Measurements from ENCODE around the gene KIAA0040. TPM values are rescaled to one million over a fixed set of nuclear protein-coding genes. Genes with fewer than 3 reads are reported as not detected.

KIAA0040 gene
- total and polyA plus RNA-seq, 10 of the 15 experiments (the other 5 are each of a cell fraction or from before 2014, with no cell fraction given), result 7.6 to 47.7 (median 23.5) TPM

- no peak for TF ChIP-seq WRNIP1 (IDR thresholded peaks at IDR 0.05; ENCODE audit: borderline replicate concordance, low read depth, low read length)
- TF ChIP-seq IKZF1 (conservative IDR thresholded peaks at IDR 0.05), result no peak
- TF ChIP-seq NFYB (IDR thresholded peaks at IDR 0.05; ENCODE audit: insufficient read depth, low read depth, low read length), result no peak
- no peak for TF ChIP-seq ATF3 (IDR thresholded peaks at IDR 0.05; ENCODE audit: borderline replicate concordance, extremely low read depth, low read depth, low read length)
Observed at GRCh38 chr1:175173531-175173930, 19.0 kb downstream of the KIAA0040 start (continued).

DNA sequence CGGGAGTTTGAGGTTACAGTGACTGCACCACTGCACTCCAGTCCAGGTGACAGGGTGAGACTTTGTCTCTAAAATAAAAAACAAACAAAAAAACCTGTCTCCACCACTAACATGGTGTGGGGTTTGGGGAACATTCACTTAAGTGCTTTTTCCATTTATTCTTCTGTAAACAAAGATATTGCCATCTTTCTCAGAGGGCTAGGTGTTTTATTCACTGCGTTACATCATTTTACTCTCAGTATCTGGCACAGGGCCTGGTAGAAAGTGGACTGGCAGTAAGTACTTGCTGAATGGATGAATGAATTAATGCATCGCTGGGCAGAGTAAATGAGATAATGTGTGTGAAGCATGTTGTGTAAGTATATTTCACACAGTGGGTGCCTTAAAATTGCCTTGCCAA lies 20.1 kb downstream of the KIAA0040 start:
- 79% methylated on average over 3 of the region's 3 CpGs for WGBS (ENCODE audit: insufficient coverage, insufficient replicate concordance, low lambda C conversion rate, missing lambda C conversion rate)
- RAD21 ChIA-PET (ENCODE audit: unreplicated experiment), result interaction anchor here (2.0 kb wide), 1 partner anchor 17 kb away, joined by 6 read pairs; no protein-coding TSS in a partner anchor
- BruUV-seq (replicated peaks), result no TSS peak
- Histone ChIP-seq H3K27me3 (replicated peaks in 1 of 2; ENCODE audit: control insufficient read depth in 2 of 2, insufficient read depth in 2 of 2, low read length in 1 of 2) (no peaks in the 10 kb centered on the region), H3K27ac (ENCODE audit: control insufficient read depth, insufficient read depth) (no peak overlapping the region), H3K4me2 (ENCODE audit: control insufficient read depth, insufficient read depth) (no peak overlapping the region), H3K36me3 (ENCODE audit: control insufficient read depth in 2 of 2, insufficient read depth in 2 of 2, low read length in 1 of 2) (peaks cover 1 to 12% of the 10 kb centered on the region in 2 experiments), H3K79me2 (ENCODE audit: control insufficient read depth, insufficient read depth, low read length) (no peaks in the 10 kb centered on the region), H3K4me3 (no peak overlapping the region), H3K4me1 (ENCODE audit: control insufficient read depth, insufficient read depth, low read length) (peaks cover 8% of the 10 kb centered on the region; the same call in 1 of the 2 replicates), H3K9ac (ENCODE audit: control insufficient read depth, insufficient read depth, low read length) (no peak overlapping the region), H3K9me3 (replicated peaks; ENCODE audit: control insufficient read depth, insufficient read depth, low read length) (no peaks in the 10 kb centered on the region; the same call in 2 of the 3 replicates), H4K20me1 (ENCODE audit: control insufficient read depth, insufficient read depth) (no peaks in the 10 kb centered on the region), H2AFZ (ENCODE audit: control insufficient read depth, low read depth, low read length) (no peak overlapping the region)
- SMC1A ChIA-PET (ENCODE audit: uncharacterized antibody, unreplicated experiment), result interaction anchor here (2.4 kb wide), 2 partner anchors 13 to 146 kb away, joined by 7 to 8 read pairs; no protein-coding TSS in a partner anchor
- POLR2A ChIA-PET, result interaction anchor here (1.3 kb wide), 1 partner anchor 19 kb away, joined by 3 read pairs; no protein-coding TSS in a partner anchor
- no peak for DNase-seq (ENCODE audit: low read depth, low spot score)
- ATAC-seq, result no peak
- CTCF ChIA-PET, result interaction anchor here (1.0 to 6.1 kb wide), 6 partner anchors 16 to 145 kb away, joined by 4 to 39 read pairs (median 7); no protein-coding TSS in a partner anchor
- intact Hi-C loops (cut with micrococcal nuclease; ENCODE audit: unreplicated experiment) (no loop called here), in situ Hi-C loops (cut with MboI) (no loop called here)
- no peak for FAIRE-seq
- TF ChIP-seq NR2C1 (IDR thresholded peaks at IDR 0.05) (no peak), YBX1 (IDR thresholded peaks at IDR 0.05) (no peak), CBFB (IDR thresholded peaks at IDR 0.05; ENCODE audit: low read depth) (no peak), LARP7 (IDR thresholded peaks at IDR 0.05) (no peak), HDAC6 (IDR thresholded peaks at IDR 0.05; ENCODE audit: unreplicated experiment) (no peak), JUNB (IDR thresholded peaks at IDR 0.05) (no peak), NBN (IDR thresholded peaks at IDR 0.05) (no peak), RAD21 (IDR thresholded peaks at IDR 0.05; ENCODE audit: insufficient read depth, low read depth, low read length) (no peak), CHD1 (IDR thresholded peaks at IDR 0.05; ENCODE audit: low read depth, low read length) (no peak), NKRF (conservative IDR thresholded peaks at IDR 0.05) (no peak), SP1 (IDR thresholded peaks at IDR 0.05; ENCODE audit: low read depth, low read length) (no peak), CHD4 (IDR thresholded peaks at IDR 0.05) (no peak), BHLHE40 (IDR thresholded peaks at IDR 0.05; ENCODE audit: borderline replicate concordance in 1 of 2, low read depth in 2 of 2, low read length in 1 of 2) (no peak), ZNF24 (IDR thresholded peaks at IDR 0.05) (no peak), RAD51 (IDR thresholded peaks at IDR 0.05) (no peak), ZNF384 (IDR thresholded peaks at IDR 0.05; ENCODE audit: borderline replicate concordance, low read depth, low read length) (no peak)
